ENCODE measurements around the gene IFNA1. TPM values are rescaled to one million over a fixed set of nuclear protein-coding genes. Genes with fewer than 3 reads are reported as not detected.
A peak's percentile ranks its signal among the peaks of the same experiment; 100 is the strongest.

Gene IFNA1
- total RNA-seq, 4 donors from 2014 or later, result not detected

DNA sequence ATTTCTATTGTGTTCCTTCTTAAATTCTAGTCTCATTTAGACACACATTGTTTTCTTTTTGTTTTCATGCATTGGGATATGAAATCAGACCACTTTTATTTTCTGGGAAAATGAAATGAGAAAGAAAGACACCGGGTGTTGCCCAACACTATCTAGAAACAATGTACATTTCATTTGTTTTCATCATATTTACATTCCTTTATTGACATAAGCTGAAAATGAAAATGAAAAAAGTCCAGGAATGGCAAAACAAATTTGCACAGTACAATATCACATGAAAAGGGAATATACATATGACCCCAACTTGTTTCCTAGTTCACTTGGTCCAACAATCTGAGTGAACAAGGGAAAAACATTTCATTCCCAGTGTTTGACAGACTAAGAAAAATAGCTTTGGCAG, 21.1 kb downstream of the IFNA1 start:
- intact Hi-C loops (cut with DNase I; ENCODE audit: low total_unique reads) (no loop called here), in situ Hi-C loops (cut with MboI; ENCODE audit: low pct_ligation_motif_present in 1 of 4, low pct_unique_long_range_greater_than_20kb in 1 of 4, low sequenced_read_pairs in 3 of 4) (loop anchor here in 3 of 4 donors (10.0 to 25.0 kb wide), 2 partner anchors 326 to 333 kb away; no protein-coding TSS in a partner anchor)
- 48 to 67% methylated on average over 1 of the region's 1 CpG for WGBS, 2 donors (ENCODE audit: low coverage in 1 of 2)
- Histone ChIP-seq H3K4me3 (no peak overlapping the region), H3K4me1 (no peaks in the 10 kb centered on the region), H3K27ac (no peak overlapping the region), H3K9me3 (no peaks in the 10 kb centered on the region), H3K27me3 (peaks cover 19% of the 10 kb centered on the region), H3K36me3 (no peaks in the 10 kb centered on the region)
- DNase-seq, result no peak
- TF ChIP-seq POLR2A (IDR thresholded peaks at IDR 0.05) (no peak), EP300 (IDR thresholded peaks at IDR 0.05; ENCODE audit: low read depth) (no peak), POLR2AphosphoS5 (IDR thresholded peaks at IDR 0.05) (no peak)
- TF ChIP-seq, protein P1, sequence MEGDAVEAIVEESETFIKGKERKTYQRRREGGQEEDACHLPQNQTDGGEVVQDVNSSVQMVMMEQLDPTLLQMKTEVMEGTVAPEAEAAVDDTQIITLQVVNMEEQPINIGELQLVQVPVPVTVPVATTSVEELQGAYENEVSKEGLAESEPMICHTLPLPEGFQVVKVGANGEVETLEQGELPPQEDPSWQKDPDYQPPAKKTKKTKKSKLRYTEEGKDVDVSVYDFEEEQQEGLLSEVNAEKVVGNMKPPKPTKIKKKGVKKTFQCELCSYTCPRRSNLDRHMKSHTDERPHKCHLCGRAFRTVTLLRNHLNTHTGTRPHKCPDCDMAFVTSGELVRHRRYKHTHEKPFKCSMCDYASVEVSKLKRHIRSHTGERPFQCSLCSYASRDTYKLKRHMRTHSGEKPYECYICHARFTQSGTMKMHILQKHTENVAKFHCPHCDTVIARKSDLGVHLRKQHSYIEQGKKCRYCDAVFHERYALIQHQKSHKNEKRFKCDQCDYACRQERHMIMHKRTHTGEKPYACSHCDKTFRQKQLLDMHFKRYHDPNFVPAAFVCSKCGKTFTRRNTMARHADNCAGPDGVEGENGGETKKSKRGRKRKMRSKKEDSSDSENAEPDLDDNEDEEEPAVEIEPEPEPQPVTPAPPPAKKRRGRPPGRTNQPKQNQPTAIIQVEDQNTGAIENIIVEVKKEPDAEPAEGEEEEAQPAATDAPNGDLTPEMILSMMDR (IDR thresholded peaks at IDR 0.05), result no peak

DNA sequence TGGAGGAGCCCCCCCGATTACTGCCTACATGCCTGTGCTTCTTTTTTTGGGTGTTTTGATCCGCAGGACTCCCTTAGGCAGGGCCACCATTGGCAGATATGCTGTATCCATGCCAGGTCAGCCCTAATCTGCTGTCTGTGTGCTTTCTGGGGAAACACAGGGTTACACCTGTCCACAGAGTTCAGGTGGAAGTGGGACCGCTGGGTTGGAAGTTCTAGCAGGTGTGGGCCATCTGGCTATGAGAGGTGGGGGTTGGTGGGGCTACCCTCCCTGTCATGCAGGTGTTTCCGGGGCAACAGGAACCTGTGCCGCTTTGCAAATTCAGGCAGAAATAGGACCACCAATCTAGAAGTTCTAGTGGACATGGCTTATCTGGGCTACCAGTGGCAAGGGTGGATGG, 24.9 kb downstream of the IFNA1 start:
- DNase-seq, result no peak
- WGBS, 2 donors (ENCODE audit: low coverage in 1 of 2), result 80 to 83% methylated on average over 2 to 4 of the region's 5 CpGs
- TF ChIP-seq POLR2A (IDR thresholded peaks at IDR 0.05) (no peak), POLR2AphosphoS5 (IDR thresholded peaks at IDR 0.05) (no peak), EP300 (IDR thresholded peaks at IDR 0.05; ENCODE audit: low read depth) (no peak)
- TF ChIP-seq, protein P1 (IDR thresholded peaks at IDR 0.05), result no peak
- no peaks in the 10 kb centered on the region for H3K36me3 ChIP-seq
- H3K27ac ChIP-seq, result no peak overlapping the region
- H3K4me3 ChIP-seq, result no peak overlapping the region
- H3K27me3 ChIP-seq, result peaks cover 24% of the 10 kb centered on the region
- in situ Hi-C loops (cut with MboI; ENCODE audit: low pct_ligation_motif_present in 1 of 4, low pct_unique_long_range_greater_than_20kb in 1 of 4, low sequenced_read_pairs in 3 of 4) (loop anchor here in 3 of 4 donors (10.0 to 25.0 kb wide), 2 partner anchors 322 to 330 kb away; no protein-coding TSS in a partner anchor), intact Hi-C loops (cut with DNase I; ENCODE audit: low total_unique reads) (no loop called here)
- no peaks in the 10 kb centered on the region for H3K4me1 ChIP-seq
- no peaks in the 10 kb centered on the region for H3K9me3 ChIP-seq

DNA sequence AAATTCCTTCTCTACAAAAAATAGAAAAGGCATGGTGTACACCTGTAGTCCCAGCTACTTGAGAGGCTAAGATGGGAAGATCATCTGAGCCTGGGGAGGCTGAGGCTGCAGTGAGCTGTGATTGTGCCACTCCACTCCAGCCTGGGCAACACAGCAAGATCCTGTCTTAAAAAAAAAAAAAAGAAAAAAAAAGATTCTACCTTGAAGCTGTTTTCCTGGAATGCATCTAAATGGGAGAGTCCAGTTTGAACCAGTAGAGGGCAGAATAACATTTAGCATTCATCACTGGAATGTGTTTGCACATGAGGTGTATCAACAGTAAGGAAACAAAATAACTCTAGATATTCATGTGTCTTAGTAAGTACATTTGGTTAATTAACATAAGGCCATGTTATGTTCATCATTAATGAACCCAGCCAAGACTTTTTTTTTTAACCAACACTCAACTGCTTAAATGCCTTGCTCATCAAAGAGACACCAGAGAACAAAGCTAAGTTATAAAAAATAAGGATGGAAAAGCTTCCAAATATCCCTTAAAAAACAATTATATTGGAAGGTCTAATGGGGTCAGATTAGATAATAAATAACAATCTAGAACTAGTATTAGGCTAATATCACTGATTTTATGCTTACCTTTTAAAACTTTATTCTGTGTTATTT, 25.8 kb downstream of the IFNA1 start:
- no peaks in the 10 kb centered on the region for H3K9me3 ChIP-seq
- H3K27me3 ChIP-seq, result peaks cover 17% of the 10 kb centered on the region
- intact Hi-C loops (cut with DNase I; ENCODE audit: low total_unique reads) (no loop called here), in situ Hi-C loops (cut with MboI; ENCODE audit: low pct_ligation_motif_present in 1 of 4, low pct_unique_long_range_greater_than_20kb in 1 of 4, low sequenced_read_pairs in 3 of 4) (loop anchor here in 3 of 4 donors (10.0 to 25.0 kb wide), 2 partner anchors 321 to 329 kb away; no protein-coding TSS in a partner anchor)
- H3K4me1 ChIP-seq, result no peaks in the 10 kb centered on the region
- no peak for TF ChIP-seq POLR2A (IDR thresholded peaks at IDR 0.05)
- TF ChIP-seq, protein P1 (IDR thresholded peaks at IDR 0.05), result peak; percentile 41 to 66 (median 55)
- DNase-seq, result no peak
- H3K4me3 ChIP-seq, result no peak overlapping the region
- H3K36me3 ChIP-seq, result no peaks in the 10 kb centered on the region
- H3K27ac ChIP-seq, result no peak overlapping the region

DNA sequence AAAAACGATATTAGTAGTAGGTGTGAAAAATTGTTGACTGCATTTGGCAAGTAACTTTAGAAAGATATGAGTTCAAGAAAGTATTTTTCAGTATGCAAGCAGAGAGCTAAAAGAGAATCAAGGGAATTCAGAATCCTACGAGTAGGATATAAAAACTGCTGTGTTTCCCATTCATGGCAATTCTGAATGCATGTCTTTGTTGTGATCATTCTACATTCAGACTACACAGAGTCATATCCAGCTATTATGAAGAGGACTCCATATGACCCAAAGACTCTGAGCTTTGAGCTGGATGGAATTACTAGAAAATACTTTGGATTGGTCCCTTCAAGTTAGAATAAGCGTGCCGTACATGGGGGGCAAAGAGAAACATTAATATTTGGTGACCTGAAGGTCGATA, 29.9 kb downstream of the IFNA1 start:
- Histone ChIP-seq H3K9me3 (no peaks in the 10 kb centered on the region), H3K27ac (no peak overlapping the region), H3K4me1 (no peaks in the 10 kb centered on the region), H3K36me3 (no peaks in the 10 kb centered on the region), H3K4me3 (no peak overlapping the region), H3K27me3 (peaks cover 4% of the 10 kb centered on the region)
- TF ChIP-seq POLR2A (IDR thresholded peaks at IDR 0.05) (no peak), POLR2AphosphoS5 (IDR thresholded peaks at IDR 0.05) (no peak), EP300 (IDR thresholded peaks at IDR 0.05; ENCODE audit: low read depth) (no peak)
- TF ChIP-seq, protein P1 (IDR thresholded peaks at IDR 0.05), result no peak
- 77 to 85% methylated on average over 3 to 5 of the region's 5 CpGs for WGBS, 2 donors (ENCODE audit: low coverage in 1 of 2)
- intact Hi-C loops (cut with DNase I; ENCODE audit: low total_unique reads), result no loop called here
- no peak for DNase-seq
- in situ Hi-C loops (cut with MboI; ENCODE audit: low pct_ligation_motif_present in 1 of 4, low pct_unique_long_range_greater_than_20kb in 1 of 4, low sequenced_read_pairs in 3 of 4), result loop anchor here in 2 of 4 donors (25.0 kb wide), 1 partner anchor 317 kb away; no protein-coding TSS in a partner anchor

Measured in transverse colon (tissue), 4 donors.